DMS114 treated with DMSO at 0.1 percent for 48 hours (cell line): ENCODE results near the gene PPM1L.

Experiments
- DNase-seq: peaks from one replicate; lab custom pipeline; 2025; ENCODE audit not compliant: unreplicated experiment; lab: John Stamatoyannopoulos, UW

The PPM1L gene

DNA sequence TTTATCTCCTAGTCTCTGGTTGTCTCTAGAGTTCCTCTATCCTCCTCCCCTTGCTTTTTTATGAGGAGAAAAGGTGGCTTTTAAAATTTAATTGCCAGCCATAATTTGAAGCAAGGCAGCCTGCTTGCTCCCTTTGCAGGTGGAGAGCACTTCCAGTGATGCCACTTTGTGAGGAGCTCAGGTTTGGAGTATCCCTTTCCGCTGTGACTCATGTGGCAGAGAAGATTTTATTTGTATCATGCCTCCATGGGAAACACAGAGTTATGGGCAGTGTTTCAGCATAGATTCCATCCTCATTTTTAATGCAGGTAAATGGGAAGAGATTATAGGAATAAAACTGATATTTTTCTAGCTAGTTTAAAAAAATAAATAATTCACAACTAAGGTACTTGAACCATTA lies 7.0 kb downstream of the PPM1L start:
- DNase-seq = no peak

DNA sequence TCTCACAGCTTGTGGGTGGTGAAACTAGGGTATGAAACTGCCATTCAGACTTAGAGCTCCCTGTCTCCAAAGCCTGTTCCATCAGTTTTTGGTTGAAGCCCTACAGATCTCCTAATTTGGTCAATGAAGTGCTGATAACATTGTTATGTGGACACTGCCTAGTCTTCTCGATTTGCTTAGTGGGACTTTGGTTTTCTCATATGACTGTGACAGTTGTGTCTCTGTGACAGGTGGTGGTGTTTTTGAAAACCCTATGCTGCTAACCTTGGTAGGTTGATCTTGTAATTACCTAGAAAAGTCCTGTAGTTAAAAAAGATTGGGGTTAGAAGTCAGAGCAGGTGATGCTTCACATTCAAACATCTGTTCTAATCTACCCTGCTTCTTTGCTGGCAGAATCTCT lies 9.2 kb downstream of the PPM1L start:
- DNase-seq = no peak

DNA sequence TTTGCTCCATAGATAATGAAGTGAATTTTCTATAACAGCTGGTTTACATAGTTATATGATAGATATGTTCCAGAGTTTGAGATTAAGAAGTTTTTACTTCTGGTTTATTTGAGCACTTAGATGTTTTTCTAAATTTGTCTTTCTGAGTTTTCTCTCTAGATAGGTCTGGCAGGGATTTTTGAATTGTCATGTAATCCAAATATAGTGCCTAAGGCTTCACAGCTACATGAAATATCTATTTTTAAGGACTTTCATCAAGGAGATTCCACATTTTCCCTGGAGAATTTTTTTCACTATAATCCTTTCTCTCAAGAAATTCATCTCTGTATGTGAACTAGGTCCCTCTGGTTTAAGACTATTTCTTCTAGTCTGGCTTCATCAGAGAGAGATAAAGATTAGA lies 12.0 kb downstream of the PPM1L start:
- no peak for DNase-seq

DNA sequence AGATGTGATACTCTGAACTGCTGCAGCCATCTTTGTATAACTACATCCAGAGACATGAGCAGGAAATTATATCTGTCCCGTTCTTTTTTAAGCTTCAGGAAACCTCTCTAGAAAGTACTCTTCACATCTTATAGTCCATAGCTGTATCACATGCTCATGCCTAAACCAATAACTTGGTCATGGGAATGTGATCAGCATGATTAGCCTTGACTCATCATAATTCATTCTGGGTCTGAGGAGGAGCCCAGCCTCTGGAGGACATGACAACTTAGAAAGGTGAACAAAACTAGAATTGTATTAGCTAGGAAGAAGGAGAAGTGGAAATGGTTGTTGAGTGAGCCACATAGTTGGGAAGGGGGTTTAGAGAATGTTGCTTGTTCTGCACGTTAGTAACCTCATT lies 12.9 kb downstream of the PPM1L start:
- no peak for DNase-seq

DNA sequence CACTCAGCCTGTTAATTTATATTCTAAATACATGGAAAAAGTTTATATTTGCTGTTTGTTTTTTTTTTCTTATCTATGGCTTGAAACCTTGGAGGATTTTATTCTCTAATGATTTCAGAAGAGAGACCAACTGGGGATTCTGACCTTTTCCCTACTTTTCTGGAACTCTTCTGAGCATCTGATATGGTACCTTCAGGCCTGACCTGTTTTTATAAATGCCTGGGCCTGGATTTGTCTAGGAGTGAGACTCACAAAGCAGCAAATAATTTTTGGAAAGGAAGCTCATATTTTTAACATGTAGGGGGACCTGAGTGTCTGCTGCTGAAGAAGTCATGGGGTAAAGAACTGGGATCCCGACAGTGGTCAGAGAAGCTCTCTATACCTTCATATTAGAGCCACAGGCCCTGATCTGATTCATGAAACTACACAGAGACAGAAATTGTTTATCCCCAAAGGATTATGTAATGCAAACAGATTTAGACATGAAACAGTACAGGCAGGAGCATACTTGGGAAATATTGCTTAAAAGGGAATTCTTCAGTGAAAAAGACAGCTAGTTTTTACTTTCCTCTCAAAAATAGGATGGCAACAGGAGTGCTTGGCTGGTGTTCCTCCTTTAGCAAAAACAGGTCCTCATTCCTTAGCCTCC lies 15.9 kb downstream of the PPM1L start:
- no peak for DNase-seq

DNA sequence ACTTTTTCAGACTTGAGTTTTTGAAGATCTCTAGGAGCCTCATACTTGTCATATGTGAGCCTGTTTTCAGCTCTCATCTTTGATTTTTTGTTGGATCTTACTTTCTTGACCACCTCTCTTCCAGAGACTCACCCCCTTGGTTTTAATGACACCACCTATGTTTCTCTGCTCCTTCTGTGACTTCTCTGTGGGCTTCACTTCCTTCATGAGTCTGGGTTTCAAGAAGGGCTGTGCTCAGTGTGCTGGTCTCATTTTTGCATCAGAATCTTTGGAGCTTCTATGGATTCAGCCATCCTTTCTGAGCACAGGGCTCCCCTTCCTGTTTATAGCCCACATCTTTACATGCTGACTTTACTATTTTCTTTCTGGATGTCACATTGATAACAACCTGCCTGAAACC lies 17.7 kb downstream of the PPM1L start:
- DNase-seq = no peak

DNA sequence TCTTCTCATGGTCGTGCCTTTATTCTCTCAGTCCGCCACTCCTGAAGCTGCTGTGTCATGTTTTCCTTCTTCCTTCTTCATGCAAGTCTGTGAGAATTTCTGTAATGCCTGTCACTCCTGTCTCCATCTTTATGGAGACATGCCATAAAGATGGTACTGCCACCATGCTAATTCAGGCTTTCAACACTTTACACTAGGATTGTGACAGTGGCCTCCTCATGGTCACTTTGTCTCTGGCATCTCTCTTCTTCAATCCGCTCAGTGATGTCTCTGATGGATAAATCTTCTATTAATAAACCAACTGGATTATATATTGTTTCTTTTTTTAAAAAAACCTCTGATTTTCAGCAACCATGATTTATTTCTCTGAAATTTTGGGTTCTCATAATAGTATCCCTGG lies 18.1 kb downstream of the PPM1L start:
- DNase-seq = no peak

DNA sequence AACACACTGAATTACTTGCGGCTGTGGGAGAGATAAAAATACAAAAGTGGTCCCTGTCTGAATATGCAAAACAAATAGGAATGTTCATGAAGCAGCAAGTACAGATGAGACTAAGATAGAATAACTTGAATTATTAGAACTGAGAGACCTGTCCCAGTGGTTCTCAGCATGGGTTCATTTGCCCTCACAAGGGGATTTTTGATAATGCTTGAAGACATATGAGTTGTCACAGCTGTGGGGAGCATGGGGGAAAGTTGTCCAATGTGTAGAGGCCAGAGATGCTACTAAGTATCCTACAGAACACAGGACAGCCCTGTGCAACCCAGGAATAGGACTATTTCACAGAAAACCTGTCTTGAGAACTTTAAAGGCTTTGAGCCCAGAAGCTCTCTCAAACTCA lies 22.4 kb downstream of the PPM1L start:
- DNase-seq = no peak

DNA sequence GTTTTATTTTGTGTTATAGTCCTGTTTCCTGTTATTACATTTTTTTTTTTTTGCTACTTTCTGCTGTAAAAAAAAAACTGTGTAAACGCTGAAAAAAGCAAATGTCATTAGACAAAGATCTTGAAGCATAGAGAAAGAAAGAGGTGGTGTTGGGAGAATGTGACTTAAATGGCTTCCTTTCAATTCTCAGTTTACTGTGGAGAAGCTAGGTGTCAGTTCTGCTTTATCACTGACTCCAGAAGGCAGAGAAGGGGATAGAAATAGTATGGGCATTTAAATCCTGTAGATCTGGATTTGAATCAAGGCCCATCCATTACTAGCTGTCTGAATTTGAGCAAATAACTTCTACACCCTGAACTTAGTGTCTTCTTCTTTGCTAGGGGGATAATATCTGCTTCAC lies 23.0 kb downstream of the PPM1L start:
- DNase-seq = no peak

DNA sequence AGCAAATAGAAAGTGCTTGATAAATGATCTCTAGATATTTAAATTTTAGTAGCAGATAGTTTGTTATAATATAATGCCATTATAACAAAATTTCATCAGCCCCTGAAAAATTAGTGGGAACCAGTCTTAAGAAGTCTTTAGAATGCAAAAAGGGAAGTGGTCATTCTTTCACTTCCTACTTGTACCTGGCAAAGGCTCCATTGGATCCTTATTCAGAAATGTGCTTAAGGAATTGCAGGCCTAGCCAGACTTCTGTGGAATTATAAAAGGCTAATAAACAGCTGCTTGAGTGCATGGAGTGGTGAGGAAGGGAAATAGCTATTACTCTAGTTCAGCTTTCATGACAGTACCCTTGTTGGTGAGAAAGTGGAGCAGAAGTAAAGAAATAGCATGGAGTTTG lies 24.2 kb downstream of the PPM1L start:
- no peak for DNase-seq

DNA sequence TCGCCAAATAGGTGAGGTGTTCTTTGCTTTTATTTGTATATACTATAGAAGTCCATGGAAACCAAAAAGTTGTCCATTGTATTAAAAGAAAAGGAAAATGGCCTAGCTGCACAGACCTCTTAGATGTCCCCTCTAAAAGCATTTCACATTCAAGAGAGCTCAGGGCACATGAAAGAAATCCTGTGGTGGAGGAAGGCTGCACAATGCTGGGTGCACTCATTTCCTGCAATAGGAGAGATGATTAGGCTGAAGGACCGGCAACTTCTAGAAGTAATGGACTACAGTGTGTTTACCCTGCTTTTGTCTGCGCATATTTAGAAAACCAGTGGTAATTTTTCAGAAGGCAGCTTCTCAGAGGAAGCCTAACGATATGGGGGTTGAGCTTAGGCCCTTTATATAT lies 25.4 kb downstream of the PPM1L start:
- no peak for DNase-seq

DNA sequence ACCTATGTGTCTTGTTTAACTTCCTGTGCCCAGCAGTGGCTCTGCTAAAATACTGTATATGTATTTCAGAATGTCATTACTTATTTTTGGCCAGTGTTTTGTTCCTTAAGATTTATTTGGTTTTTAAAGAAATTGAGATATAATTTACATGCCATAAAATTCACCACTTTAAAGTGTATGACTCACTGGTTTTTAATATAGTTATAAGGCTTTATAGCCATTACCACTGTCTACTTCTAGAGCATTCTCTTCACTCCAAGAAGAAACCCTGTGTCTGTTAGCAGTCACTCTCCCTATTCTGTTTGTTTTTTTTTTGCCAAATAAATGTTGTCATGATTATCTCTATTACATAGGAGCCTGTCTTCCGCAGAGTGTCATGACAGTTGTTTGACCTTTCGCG lies 25.8 kb downstream of the PPM1L start:
- DNase-seq = no peak

DNA sequence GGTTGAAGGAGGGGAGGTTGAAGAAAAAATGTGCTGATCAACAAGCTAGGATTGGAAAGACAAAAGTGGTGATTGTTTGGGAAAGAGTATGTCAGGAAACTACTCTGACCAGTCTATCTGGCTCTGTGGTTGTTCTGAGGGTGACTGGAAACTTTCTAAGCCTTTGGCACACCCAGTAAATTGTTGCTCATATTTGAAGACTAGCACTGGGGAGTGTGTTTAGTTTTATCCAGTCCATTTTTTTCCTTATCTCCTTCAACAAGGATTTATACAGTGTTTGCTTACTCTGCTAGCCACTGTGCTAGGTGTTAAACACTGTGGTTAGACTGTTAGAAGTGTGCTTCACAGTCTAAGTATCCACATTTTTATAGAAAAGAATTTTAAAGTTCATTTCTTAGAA lies 28.8 kb downstream of the PPM1L start:
- DNase-seq = no peak

DNA sequence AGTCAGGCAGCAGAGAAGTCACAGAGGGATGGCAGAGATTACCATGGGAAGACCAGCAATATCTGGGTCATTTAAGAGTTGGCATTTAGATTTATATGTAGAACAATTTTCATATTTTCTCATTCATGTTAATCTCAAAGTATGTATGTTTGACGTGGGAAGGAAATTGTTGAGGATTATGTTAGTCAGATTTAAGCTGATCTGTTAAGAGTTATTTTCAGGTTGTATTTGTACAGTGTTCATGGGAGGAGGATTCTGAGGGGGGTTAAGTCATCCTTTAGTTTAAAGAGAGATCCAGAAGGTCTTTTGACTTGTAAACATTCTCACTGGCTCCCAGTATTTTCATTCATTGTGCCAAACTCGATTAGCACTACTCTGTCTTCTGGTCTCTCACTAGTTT lies 34.7 kb downstream of the PPM1L start:
- DNase-seq = no peak

DNA sequence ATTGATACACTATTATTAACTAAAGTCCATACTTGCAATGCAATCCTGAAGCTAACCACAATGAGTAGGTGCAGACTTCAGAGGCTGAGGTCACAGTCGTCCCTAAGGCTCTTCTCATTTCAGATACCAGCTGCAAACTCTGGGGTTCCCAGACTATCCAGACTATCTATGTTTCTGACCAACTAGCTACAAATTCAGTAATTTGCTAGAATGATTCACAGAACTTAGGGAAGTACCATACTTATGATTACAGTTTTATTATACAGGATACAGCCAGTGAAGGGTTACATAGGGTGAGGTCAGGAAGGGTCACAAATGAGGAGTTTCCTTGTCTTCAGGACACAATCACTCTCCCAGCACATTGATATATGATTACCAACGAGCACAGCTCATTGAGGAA lies 36.5 kb downstream of the PPM1L start:
- DNase-seq = no peak

DNA sequence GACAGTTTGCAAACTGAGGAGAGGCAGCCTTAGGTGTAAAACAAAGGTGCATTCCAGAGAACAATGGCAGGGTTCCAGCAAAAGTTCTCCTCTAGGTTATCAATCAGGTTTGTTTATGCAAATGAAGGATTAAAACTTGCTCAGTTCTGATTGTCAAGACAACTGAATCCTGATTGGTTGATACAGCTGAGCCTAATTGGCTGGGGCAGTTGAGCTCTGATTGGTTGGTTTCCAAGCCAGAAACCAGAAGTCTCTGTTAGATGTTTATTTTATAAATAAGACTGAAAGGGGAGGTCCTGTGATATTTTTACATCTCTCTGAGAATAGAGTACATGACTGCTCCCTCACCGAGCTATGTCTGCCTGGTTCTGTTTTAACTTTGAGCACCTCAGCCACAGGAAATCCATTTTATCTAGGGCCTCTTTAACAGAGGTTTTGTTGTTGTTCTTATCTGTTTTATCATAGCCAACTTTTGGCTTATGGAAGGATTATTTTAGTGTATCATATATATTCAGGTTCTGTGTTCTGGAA lies 37.8 kb downstream of the PPM1L start:
- DNase-seq = no peak

DNA sequence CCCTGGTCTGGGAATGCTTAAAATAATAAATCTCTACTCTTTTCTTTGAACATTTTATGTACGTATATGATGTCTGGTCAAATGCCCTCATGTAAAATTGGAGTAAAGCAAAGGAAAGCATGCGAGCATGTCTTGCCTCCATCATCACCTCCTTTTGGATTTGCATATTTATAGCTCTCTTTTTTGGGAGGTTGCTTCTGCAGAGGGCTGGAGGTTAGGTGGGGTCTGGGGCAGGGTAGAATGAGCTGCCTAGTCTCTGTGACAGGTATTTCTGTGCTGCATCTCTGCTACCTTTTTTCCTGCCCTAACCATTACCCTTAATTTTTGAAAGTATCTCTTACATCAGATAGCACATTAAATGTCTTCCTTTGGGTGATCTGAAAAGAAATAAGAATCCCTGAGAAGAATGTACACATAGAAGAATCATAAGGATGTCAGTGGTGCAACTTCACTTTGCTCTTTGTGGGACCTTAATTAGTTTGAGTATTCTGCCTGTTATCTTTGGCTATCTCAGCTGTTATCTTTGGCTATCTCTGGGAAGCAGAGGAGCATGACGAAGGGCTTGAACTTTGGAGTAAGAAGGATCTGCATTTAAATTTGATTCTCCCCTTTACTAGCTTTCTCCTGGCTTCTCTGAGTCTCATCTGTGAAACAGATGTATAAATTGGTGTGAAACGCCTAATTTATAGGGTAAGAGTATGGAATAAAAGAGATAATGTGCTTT lies 40.2 kb downstream of the PPM1L start:
- DNase-seq = no peak

DNA sequence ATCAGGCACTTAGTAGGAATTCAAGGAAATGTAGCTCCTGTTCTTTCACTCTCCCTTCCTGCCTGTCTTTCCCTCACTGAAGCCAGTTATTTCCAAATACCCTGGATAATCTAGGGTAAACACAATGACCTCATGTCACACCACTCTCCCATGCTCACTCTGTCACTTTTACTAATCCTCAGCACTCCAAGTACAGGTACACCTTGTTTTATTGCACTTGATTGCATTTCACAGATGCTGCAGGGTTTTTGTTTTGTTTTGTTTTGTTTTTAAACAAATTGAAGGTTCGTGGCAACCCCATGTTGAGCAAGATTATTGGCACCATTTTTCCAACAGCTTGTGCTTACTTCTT lies 40.8 kb downstream of the PPM1L start:
- no peak for DNase-seq

DNA sequence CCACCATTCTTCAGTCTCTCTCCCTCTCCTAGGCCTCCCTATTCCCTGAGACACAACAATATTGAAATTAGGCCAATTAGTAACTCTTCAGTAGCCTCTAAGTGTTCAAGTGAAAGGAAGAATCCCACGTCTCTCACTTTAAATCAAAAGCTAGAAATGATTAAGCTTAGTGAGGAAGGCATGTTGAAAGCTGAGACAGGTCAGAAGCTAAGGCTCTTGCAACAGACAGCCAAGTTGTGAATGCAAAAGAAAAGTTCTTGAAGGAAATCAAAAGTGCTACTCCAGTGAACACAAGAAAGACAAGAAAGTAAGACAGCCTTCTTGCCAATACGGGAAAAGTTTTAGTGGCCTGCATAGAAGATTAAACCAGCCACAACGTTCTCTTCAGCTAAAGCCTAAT lies 41.3 kb downstream of the PPM1L start:
- no peak for DNase-seq

DNA sequence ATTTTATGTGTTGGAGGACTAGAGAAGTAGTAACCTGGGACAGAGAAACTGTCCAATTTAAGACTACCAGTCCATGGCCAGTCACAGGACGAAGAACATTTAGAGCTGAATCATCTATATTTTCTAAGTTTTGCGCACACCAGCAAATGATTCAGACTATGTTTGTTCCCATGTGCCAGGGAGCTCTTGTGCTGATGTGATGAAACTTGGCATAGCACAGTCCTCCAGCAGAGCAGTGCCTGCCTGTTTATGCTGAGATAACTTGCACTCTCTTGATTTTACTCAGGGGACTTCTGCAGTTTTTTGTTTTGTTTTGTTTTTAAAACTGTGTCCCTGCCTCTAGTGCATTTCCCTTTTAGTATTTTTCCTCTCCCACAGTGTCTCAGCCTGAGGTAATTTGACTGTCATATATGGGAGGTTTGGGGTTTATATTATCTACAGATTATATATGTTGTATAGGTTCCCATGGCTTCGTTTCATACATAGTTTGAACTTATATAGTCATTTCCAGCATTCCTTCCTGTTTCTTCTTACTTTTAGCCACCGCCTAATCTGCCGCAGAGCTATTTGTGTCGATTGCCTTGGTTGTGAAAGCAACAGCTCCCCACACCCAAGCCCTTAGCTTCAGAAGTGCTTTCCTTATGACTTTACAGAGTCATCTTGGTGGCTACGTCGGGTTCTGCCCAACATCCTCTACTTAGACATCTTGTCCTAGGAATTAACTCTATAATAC lies 45.5 kb downstream of the PPM1L start:
- DNase-seq = no peak

DNA sequence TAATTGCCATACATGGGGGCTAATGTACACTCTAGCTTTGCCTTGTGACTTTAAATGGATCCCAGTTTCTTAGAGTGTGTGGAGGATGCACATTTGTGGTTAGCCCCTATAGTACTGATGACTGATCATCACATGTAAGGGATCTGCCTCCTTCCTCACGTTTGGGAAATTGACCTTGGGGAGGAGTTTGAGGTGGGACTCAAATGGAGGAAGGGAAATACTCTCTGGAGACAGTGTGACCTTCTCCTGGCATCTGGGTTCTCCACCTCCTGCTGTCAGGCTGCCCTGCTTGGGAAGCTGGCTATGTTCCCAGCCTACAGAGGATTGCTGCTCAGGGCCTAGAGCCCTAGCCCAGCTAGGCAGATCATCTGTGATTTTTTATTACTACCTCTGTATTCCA lies 48.7 kb downstream of the PPM1L start:
- no peak for DNase-seq

DNA sequence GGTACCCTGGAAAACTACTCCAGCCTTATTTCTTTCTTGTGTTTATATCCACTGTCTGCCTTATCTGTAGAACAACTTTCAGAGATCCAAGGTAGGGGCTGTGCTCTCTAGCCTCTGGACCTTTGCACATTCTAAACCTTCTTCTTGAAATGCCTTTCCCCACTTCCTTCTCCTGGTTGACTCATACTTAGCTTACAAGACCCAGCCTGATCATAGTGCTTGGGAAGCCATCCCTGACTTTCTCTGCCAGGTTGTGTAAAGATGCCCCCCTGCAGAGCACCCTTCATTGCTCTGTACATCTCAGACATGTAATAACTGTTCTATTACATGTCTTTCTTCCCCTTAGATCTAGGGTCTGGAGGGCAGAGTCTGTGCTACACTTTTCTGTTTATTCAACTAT lies 50.1 kb downstream of the PPM1L start:
- no peak for DNase-seq
